Fibroblast of skin of abdomen (primary cell): ENCODE measurements around the gene CLDN16. TPM values are rescaled to one million over a fixed set of nuclear protein-coding genes. Genes with fewer than 3 reads are reported as not detected.

ENCODE experiments used
- DNase-seq: peaks from one replicate; pipeline ENCODE4 v3.0.0-alpha.2; 2013
- polyA plus RNA-seq, 2 experiments: library from polyadenylated mRNA; unstranded; fragments of 120-200 nt; gene quantifications; one replicate each; pipeline ENCODE4 v1.2.1, GENCODE V29; 2013; ENCODE audit not compliant: insufficient read length in 2 of 2

The CLDN16 gene, protein sequence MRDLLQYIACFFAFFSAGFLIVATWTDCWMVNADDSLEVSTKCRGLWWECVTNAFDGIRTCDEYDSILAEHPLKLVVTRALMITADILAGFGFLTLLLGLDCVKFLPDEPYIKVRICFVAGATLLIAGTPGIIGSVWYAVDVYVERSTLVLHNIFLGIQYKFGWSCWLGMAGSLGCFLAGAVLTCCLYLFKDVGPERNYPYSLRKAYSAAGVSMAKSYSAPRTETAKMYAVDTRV
- 0.31 TPM for polyA plus RNA-seq (2013, experiment 1 of 2; ENCODE audit: insufficient read length)
- 0.16 TPM for polyA plus RNA-seq (2013, experiment 2 of 2; ENCODE audit: insufficient read length)

DNA sequence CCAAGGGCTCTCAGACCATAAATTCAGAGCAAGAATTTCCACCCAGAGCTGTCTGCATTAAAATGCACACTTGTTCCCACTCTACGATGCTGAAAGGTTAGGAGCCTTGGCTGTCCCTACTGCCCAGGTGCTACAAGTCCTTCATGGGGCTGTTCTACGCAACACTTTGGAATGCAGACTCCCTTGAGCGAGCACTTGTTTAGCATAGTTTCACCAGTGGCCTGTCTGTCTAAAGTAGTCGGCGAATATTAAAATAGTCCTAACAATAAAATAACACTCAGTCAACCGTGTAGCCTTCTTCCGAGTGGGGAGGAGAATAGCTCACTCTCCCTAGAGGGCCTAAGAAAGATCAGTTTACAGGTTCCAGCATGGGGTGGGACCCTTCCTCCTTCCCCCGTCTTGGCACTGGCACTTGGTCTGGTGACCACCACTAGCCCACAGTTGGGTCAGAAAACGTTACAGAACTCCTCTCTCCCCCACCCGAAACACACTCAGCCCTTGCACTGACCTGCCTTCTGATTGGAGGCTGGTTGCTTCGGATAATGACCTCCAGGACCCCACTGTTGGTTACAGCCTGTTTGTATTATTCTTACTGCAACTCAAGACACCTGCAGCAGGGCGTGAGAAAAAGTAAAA is at the start of gene CLDN16:
TSS of gene CLDN16 (plus strand) at position 586 of the 636 bp plus-strand sequence. CDS start 167 bp downstream, outside the sequence.
- no peak for DNase-seq

DNA sequence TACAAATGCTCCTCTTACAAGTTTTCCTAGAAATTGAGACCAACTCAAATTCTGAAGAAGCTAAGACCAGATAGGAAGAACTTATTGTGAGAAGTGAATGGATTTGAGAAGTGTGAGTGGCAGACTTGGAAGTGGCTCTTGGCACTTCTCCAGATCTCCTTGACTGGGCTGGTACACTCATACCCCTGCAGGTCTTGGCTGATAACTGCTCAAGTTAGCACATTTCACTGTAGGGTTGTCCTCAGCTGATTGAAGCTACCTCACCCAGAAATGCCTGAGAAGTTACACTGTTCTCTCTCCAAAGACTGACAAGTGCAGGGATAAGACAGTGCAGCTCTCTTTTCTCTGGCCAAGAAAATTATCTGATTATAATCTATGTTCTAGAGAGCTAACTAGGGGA is 49.2 kb upstream of the CLDN16 start:
- DNase-seq: peak; percentile 16

DNA sequence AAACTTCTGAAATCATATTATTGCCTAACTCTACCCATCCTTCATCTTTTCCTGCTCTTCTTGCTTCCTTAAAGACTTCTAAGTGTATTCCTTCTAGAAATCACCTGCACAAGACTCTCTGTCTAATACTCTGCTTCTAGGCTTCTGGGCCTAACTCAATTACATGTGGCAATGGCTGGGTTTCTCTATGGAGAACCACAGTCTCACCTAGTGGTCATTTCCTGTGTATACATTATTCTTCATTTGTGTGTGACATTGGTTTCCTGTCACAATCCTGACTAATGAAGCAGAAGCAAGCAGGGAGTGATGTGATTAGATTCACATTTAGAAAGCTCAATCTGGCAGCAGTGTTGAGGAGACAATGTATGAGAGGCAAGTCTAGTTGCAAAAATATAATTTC is 48.8 kb upstream of the CLDN16 start:
- DNase-seq: peak; percentile 62

DNA sequence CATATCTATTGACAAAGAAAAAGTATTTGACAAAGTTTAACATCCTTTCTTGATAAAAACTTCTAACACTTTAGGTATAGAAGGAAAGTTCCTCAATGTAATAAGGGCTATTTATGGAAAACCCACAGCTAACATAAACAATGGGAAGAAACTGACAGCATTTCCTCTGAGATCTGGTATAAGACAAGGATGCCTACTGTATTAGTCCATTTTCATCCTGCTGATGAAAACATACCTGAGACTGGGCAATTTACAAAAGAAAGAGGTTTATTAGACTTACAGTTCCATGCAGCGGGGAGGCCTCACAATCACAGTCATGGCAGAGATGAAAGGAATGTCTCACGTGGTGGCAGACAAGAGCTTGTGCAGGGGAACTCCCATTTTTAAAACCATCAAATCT is 47.9 kb upstream of the CLDN16 start:
- DNase-seq: peak; percentile 27

DNA sequence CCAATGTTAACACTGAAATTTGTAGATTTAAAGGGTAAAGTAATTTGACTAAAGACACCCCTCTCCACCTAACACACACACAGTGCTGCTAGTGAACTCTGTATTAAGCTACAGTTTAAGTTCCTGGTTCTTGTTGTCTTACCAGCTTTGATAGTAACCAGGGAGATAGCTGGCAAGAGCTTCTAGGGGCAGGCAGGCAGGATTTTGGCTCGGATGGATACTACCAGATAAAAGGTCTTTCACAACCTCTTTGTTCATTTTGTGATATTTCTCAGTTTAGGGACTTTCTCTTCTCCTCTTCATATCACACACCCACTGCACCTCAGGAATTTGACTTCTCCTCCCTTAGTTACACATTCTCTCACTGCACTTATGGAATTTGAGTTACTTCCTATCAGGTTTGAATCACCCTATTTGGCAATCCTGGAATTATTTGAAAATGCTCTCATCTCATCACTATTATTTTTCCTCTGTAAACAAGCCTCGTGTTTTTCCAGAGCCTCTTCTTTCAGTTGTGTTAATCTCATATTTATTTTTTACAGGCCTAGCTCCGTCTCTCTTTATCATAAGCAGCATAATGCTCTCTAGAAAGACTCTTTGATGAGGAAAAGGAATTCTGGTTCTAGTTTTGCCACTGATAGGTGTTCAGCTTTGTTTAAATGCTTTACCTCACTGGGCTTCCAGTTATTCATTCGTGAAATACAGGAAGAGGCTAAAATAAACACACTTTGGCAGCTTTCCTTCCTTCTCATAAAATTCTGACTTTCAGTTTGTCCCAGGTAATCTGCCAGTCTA is 42.7 kb upstream of the CLDN16 start:
- DNase-seq: peak; percentile 94

DNA sequence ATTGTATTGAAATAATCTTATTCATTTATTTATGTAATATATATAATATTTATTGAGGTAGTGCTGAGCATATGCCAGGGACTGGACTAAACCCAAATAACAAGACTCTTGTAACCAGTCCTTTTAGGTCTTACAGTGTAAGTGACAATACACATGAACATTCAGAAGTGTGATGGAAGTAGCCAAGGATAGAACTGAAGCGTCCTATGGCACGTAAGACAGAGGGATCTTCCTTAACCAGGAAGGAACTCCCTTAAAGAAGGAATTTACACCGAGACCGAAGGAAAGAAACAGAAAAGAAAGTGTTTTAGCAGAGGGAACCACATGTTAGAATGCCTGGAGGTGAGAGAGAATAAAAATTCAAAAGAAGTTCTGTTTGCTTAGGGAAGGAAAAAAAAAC is 42.1 kb upstream of the CLDN16 start:
- DNase-seq: no peak

DNA sequence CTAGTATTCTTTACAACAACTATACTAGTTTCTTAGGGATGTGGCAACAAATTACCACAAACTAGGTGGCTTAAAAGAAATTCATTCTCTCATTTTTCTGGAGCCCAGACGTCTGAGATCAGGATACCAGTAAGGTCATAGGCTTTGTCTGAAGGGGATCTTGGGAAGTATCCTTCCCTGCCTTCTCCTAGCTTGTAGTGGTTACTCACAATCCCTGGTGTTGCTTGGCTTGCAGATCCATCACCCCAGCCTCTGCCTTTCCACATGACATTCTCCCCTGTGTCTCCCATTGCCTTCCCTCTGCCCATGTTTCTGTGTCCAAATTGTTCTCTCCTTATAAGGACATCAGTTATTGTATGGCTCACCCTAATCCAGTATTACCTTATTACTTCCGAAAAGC is 41.4 kb upstream of the CLDN16 start:
- DNase-seq: no peak

DNA sequence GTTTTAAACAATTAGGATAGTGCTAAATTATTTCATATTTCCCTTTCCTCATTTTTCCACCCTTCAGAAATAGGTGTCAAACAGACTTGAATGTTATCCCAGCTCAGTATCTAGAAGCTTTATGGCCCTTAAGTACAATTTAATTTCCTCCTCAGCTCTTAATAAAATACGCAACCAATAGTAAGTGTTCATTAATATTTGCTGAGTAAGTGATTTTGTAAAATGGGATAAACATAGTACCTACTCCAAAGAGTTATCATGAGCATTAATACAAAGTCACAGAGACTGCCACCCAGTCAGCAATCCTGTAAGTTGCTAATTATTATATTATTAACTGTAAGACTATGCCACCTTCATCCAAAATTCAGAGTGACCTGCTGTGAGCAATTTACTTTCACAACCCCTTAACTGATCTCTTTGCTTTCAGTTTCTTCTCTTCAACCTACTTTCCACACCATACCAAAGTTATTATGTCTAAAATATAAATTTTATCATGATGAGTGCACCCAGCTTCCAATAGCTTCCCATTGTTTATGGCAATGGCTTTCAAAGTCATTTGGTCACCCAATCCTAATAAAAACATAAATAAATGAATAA is 35.0 kb upstream of the CLDN16 start:
- no peak for DNase-seq

DNA sequence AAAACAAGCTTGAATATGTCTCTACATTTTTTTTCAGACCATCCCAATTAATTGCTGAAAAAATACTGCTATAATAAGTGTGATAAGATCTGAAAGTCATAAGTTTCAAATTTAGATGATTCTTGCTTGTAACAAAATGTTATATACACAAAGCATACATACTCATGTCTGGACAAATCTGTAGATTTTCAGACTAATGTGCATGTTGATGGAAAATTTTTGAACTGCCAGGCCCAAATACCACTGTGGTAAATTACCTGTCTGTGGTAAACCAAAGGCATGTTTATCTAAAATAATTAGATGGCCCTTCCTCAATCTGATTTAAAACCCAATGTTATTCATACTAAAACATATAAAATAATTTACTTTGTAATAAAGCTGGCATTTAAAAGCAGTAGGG is 31.7 kb upstream of the CLDN16 start:
- DNase-seq: no peak

DNA sequence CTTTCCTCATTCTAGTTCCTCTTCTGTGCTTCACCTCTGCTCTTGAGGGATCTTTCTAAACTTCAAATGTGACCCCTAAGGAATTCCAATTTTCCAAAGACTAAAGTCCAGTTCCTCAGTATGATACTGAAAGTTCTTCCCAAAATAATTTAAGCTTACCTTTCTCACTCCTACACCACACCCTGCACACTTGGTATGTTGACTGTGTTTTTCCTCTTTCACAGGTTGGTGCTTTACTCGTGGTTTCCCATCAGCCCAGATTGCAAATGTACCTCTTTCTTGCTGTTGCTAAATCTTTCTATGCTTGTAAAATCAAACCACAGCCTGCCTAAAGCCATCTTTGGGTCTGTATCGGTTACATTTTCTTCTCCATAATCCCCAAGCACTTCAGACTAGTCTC is 30.5 kb upstream of the CLDN16 start:
- no peak for DNase-seq

DNA sequence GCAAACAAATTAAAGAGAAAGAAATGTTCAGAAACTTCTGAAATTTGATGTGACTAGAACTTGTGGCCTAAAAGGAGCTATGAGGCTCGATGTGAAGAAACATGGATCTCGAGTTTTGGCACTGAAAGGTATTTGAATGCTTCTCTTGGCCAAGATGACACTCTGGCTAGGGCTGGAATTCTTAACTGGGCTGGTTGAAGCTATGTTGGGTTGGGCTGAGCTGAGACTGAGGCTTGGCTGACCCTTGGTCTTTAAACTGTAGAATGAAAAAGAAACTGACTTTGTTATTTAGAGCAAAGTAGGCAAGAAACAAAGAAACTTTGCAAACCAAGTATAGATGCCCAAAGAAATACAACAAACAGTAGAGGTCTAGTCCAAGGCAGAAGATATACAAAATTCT is 28.1 kb upstream of the CLDN16 start:
- DNase-seq: no peak

DNA sequence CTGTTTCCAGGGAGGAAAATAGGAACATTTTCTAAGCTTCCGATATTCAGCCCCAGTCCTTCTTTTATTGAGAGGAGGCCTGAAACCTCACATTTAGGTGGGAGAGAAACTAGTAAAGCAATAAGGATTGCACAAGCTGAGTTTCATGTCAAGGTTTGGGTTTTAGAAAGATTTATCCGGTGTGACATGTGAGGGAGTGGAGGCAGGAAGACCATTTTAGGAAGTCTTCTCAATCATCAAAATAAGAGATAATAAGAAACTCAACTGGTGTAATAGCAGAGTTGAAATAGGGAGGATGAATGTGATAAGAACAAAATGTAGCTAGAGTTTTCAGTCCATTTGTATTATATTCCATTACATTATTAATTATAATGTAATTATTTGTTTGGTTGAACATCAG is 27.7 kb upstream of the CLDN16 start:
- no peak for DNase-seq

DNA sequence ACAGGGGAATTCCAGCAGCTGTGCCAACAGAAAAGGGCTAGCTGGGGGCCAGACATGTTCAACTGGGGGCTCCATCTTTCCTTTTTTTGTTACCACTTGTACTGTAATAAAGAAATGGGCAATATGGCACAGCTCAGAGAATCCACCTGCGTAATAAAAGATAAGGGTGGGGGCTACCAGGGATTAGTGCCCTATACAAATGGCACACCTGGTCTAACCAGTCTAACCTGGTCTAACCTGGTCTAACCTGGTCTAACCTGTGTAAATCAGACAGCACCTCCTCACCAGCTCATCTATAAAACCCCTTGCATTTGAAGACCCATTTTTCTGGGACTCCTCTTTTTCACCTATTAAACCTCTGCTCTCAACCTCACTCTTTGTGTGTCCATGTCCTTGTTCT is 26.2 kb upstream of the CLDN16 start:
- no peak for DNase-seq

DNA sequence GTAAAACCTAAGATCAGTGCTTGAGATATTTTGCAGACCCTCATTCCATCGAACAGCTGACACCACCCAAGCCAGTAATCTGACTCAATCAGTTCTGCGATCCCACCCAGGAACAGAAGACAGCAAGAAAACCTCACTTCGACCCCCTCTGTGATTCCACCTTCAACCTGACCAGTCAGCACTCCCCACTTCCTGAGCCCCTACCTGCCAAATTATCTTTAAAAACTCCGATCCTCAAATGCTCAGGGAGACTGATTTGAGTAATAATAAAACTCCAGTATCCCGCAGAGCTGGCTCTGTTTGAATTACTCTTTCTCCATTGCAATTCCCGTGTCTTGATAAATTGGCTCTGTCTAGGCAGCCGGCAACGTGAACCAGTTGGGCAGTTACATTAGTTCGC is 25.7 kb upstream of the CLDN16 start:
- DNase-seq: no peak

DNA sequence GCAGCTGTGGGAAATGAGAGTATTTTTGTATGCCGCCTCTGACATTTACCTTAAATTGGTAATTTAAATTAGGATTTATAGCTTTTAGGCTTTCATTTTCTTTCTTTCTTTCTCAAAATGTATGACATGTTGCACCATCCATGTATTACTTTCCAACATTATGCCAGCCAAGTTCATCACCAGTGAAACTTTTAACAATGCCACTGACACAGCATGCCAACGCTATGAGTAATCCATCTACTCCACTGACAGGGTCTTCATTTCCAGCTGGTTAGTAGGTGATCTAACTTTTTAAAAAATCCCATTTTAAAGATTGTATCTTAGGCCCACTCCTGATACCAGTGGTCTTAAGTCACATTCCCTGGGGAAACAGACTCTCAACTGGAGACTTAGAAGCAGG is 21.8 kb upstream of the CLDN16 start:
- DNase-seq: peak; percentile 29

DNA sequence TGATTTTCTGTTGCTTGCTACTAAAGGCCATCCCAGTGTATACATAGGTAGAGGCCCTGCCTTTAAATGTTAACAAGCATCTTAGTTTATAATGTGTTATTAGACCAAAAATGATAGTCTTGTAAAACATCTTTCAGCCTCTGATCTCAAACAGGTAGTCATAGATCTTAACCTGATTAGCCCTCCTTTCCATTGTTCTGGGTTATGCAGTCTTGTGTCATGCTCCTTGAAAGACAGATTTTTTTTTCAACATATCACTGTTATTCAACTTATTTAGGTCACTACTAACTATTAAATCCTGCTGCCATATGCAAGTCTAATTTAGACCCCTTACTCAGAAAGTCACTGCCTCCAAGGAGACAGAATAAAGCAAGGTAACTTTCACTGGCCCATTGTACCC is 19.1 kb upstream of the CLDN16 start:
- no peak for DNase-seq

DNA sequence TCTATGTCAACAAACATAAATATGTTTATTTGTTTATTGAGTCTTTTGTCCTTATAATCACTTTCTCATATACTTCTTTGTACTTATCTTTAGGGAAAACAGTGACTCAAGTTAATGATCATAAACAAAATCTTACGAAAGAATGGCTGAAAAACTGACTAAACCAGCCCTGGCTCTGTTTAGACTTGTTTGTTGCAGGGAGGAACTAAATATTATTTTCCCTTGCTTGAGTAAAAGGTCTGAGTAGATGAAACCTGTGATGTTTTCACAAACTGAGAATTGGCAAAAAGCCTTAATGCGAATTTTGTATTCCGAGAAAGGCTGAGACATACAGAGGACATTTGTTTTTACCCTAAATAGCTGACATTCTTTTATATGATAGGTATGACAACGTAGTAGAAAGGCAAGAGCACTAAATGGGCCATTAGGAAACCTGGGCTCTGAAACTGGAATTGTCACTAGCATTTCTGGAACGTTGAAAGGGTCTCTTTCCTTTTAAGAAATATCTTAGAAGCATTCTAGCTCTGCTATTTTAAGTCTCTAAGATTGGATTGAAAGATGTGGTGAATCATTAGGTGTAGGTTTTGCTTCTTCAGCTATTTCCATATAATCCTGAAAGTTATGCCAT is 18.2 kb upstream of the CLDN16 start:
- DNase-seq: no peak

DNA sequence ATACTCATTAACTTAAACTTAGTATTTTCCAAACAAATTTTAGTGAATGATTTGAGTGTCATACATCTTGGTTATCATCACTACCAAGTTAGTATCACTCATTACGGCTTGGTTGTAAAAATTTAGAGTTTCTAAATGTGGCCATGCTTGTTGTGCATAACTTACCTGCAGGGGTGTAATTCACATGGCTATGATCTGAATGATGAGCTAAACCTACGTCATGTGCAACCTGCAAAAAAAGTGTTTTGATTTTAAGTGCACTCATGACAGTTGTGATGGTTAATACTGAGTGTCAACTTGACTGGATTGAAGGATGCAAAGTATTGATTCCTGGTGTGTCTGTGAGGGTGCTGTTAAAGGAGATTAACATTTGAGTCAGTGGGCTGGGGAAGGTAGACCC is 17.6 kb upstream of the CLDN16 start:
- DNase-seq: no peak

DNA sequence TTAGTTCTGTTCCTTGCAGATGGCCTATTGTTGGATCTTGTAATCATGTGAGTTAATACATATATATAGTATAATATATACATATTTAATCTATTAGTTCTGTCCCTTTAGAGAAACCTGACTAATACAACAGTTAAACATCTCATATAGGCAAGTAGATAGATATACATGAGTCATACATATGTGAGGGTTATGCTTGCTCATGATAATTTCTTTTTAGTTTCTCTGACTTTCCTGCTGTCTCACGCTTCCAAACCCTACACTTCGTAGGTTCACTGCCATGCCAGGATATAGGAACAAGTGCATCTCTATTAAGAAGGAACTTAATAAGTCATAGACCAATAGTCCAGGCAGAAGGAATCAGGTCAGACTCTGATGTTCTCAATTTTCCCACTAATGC is 16.8 kb upstream of the CLDN16 start:
- DNase-seq: no peak

DNA sequence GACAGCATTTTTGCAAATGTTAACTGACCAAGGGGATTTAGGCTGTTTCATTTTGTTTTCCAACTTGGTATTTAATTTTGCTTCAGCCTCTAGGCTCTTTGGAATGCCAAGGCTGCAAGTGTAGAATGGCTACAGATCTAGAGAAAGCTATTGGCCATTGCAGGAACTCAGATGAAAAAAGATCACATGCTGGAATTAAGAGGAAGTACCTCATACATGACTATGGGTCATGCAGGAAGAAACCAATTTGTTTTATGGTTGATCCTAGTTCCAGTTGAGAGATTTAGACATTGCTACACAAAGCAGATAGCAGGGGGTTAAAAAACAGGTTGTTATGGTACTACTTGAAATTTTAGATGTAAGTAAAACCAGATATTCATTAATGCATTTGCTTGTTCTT is 12.7 kb upstream of the CLDN16 start:
- DNase-seq: no peak

DNA sequence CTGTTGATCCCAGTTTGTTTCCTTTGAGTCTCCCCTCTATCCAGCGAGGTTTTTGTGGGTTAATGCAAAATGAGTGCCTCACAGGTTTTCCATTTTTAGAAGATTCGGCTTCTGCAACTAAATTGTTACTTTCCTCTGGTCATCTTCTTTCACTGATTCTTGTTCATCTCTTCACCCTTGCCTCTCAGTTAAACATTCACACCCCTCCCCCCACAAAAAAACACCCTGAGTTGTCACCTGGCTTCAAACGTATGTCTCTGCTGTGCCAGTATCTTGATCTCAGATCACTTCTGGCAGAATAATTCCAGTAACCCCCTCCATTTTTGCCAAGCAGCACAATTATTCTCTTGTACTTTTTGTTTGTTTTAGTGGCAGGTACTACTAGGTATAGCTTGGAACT is 12.3 kb upstream of the CLDN16 start:
- no peak for DNase-seq

DNA sequence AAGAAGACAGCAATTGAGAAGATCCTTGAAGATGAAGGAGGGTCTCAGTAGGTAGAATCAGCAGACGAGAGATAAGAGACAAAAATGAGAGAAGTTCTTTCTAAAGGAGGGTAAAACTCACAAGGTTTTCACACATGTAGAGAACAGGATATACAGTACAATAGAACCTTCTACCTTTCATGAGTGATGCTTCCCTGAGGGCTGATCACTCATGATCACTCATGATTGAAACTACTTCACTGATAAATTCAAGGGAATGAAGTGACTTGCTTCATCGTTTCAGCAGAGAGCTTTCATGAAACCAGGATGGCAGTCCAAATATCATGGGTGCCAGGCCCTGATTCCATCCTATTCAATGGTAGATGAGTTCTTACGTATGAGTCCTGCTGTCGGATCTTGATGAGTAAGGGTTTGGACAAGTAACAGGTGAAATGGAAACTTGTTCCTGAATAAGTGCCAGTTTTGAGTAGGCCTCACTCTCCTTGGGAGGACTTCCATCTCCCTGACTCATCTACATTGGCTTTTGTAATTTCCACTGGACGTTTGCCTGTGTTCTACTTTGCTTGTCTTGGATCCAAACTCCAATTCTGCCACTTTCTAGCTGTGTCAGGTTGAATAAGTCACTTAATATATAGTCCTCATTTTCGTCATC is 9.6 kb upstream of the CLDN16 start:
- DNase-seq: peak; percentile 65
